ENCODE measurements around the gene CELF2.

CELF2 gene

GRCh38 chr10:11148142-11149028, 130.7 kb downstream of the CELF2 start:
- DNase-seq (no peak), ATAC-seq (ENCODE audit: insufficient read depth, low read depth) (no peak)
- Histone ChIP-seq H3K4me1 (ENCODE audit: insufficient read depth, low read length) (peaks cover 67% of the 10 kb centered on the region), H2AFZ (ENCODE audit: low read depth, low read length) (peak overlapping the region; percentile 29), H3K4me2 (ENCODE audit: insufficient read depth, low read length) (no peak overlapping the region), H3K9ac (ENCODE audit: low read depth, low read length) (no peak overlapping the region), H3K4me3 (ENCODE audit: low read depth in 1 of 2, low read length in 2 of 2) (no peak overlapping the region), H3K79me2 (ENCODE audit: insufficient read depth, low read length) (no peaks in the 10 kb centered on the region), H4K20me1 (ENCODE audit: insufficient read depth, low read length) (no peaks in the 10 kb centered on the region), H3K36me3 (ENCODE audit: insufficient read depth, low read length) (no peaks in the 10 kb centered on the region), H3K27me3 (ENCODE audit: insufficient read depth, low read length, poor library complexity) (no peaks in the 10 kb centered on the region), H3K9me3 (ENCODE audit: insufficient read depth, low read length, severe bottlenecking) (no peaks in the 10 kb centered on the region), H3K27ac (ENCODE audit: low read length) (peak overlapping the region; percentile 92)
- TF ChIP-seq, protein P1, sequence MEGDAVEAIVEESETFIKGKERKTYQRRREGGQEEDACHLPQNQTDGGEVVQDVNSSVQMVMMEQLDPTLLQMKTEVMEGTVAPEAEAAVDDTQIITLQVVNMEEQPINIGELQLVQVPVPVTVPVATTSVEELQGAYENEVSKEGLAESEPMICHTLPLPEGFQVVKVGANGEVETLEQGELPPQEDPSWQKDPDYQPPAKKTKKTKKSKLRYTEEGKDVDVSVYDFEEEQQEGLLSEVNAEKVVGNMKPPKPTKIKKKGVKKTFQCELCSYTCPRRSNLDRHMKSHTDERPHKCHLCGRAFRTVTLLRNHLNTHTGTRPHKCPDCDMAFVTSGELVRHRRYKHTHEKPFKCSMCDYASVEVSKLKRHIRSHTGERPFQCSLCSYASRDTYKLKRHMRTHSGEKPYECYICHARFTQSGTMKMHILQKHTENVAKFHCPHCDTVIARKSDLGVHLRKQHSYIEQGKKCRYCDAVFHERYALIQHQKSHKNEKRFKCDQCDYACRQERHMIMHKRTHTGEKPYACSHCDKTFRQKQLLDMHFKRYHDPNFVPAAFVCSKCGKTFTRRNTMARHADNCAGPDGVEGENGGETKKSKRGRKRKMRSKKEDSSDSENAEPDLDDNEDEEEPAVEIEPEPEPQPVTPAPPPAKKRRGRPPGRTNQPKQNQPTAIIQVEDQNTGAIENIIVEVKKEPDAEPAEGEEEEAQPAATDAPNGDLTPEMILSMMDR (IDR thresholded peaks at IDR 0.05; ENCODE audit: borderline replicate concordance, extremely low read depth, low read length, poor library complexity, severe bottlenecking) = no peak
- TF ChIP-seq EZH2 (IDR thresholded peaks at IDR 0.05; ENCODE audit: borderline replicate concordance, low read depth, low read length, severe bottlenecking) = no peak

DNA sequence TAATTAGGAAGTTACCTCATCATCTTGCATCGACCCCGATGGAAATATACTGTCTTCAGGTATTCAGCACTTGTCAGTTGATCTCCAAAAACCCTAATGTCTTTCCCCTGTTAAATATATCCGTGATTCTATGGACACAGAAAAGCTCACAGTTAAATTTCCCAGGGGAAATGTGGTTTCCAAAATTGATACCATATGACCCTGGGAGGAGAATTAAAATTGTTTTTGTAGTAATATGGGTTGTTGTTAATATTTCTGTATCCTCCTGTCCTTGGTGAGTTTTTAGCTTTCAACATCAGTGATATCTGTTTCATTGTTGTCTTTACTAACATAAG, 132.1 kb downstream of the CELF2 start:
- Histone ChIP-seq H3K27ac (ENCODE audit: low read length) (peak overlapping the region; percentile 46), H3K36me3 (ENCODE audit: insufficient read depth, low read length) (no peaks in the 10 kb centered on the region), H3K4me2 (ENCODE audit: insufficient read depth, low read length) (no peak overlapping the region), H3K9me3 (ENCODE audit: insufficient read depth, low read length, severe bottlenecking) (no peaks in the 10 kb centered on the region), H2AFZ (ENCODE audit: low read depth, low read length) (no peak overlapping the region; the same call in 1 of the 2 replicates), H3K79me2 (ENCODE audit: insufficient read depth, low read length) (no peaks in the 10 kb centered on the region), H3K27me3 (ENCODE audit: insufficient read depth, low read length, poor library complexity) (no peaks in the 10 kb centered on the region), H4K20me1 (ENCODE audit: insufficient read depth, low read length) (no peaks in the 10 kb centered on the region), H3K4me3 (ENCODE audit: low read depth in 1 of 2, low read length in 2 of 2) (no peak overlapping the region), H3K4me1 (ENCODE audit: insufficient read depth, low read length) (peaks cover 61% of the 10 kb centered on the region), H3K9ac (ENCODE audit: low read depth, low read length) (no peak overlapping the region)
- ATAC-seq (ENCODE audit: insufficient read depth, low read depth) (no peak), DNase-seq (no peak)
- TF ChIP-seq EZH2 (IDR thresholded peaks at IDR 0.05; ENCODE audit: borderline replicate concordance, low read depth, low read length, severe bottlenecking) = no peak
- TF ChIP-seq, protein P1 (IDR thresholded peaks at IDR 0.05; ENCODE audit: borderline replicate concordance, extremely low read depth, low read length, poor library complexity, severe bottlenecking) = no peak

DNA sequence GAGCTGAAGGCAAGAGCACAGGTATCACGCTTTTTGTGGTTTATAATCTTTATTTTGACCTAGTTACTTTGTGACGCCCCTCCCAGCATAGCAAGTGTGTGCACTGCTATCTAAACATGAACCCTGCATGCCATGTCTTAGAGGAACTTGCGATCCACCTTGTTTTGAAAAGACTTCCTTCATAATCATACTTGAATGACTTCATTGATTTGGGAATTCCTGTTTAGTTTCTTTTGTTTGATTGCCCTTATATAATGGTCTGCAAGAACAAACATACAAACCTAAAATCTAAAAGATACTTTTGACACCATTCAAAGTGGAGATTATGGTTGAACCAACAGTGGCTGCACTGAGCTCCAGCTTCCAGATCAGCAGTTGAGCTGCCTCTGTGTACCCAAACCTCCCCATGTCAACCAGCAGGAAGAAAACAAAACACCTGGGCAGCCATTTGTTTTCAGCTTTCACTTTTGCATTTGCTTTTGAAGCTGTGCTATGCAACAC, 132.6 kb downstream of the CELF2 start:
- Histone ChIP-seq H2AFZ (ENCODE audit: low read depth, low read length) (peak overlapping the region; percentile 48), H3K9me3 (ENCODE audit: insufficient read depth, low read length, severe bottlenecking) (no peaks in the 10 kb centered on the region), H3K27ac (ENCODE audit: low read length) (peak overlapping the region; percentile 46), H3K4me3 (ENCODE audit: low read depth in 1 of 2, low read length in 2 of 2) (no peak overlapping the region), H3K27me3 (ENCODE audit: insufficient read depth, low read length, poor library complexity) (no peaks in the 10 kb centered on the region), H3K4me1 (ENCODE audit: insufficient read depth, low read length) (peaks cover 56% of the 10 kb centered on the region), H4K20me1 (ENCODE audit: insufficient read depth, low read length) (no peaks in the 10 kb centered on the region), H3K36me3 (ENCODE audit: insufficient read depth, low read length) (no peaks in the 10 kb centered on the region), H3K79me2 (ENCODE audit: insufficient read depth, low read length) (no peaks in the 10 kb centered on the region), H3K9ac (ENCODE audit: low read depth, low read length) (0 out of 2 replicates have a peak overlapping the region, but pooled peaks have one; percentile 1), H3K4me2 (ENCODE audit: insufficient read depth, low read length) (peak overlapping the region; percentile 43)
- ATAC-seq (ENCODE audit: insufficient read depth, low read depth) = peak; percentile 52
- peak; percentile 45 for DNase-seq
- TF ChIP-seq, protein P1 (IDR thresholded peaks at IDR 0.05; ENCODE audit: borderline replicate concordance, extremely low read depth, low read length, poor library complexity, severe bottlenecking) = no peak
- TF ChIP-seq EZH2 (IDR thresholded peaks at IDR 0.05; ENCODE audit: borderline replicate concordance, low read depth, low read length, severe bottlenecking) = no peak

All from DND-41 (cell line).